HEK293 (cell line): Measurements from ENCODE around the gene GLMP.

ENCODE experiments used
- CTCF ChIA-PET: fragments of 350-600 bp; formaldehyde crosslinking; extraction: SDS; loops from one replicate; lab custom pipeline; 2021; ENCODE audit warnings: antibody characterized with exemption; lab: Yijun Ruan, JAX
- POLR2A ChIA-PET: fragments of 300-600 bp; formaldehyde crosslinking; extraction: SDS; loops from one replicate; lab custom pipeline; 2020; ENCODE audit warnings: antibody characterized with exemption, inconsistent platforms; lab: Yijun Ruan, JAX
- H3K27ac ChIP-seq: fragments of 200-500 bp; sonication (Bioruptor generic); 2 replicates; pipeline ENCODE4 v1.5.1; 2014; ENCODE audit warnings: low read depth, low read length, control low read depth, inconsistent platforms; ENCODE audit errors: extremely low read depth
- H3K36me3 ChIP-seq, 2 experiments: fragments of 200-500 bp in 1 of 2; sonication (Bioruptor generic) in 1 of 2; 1 replicate in 1 of 2; 2 replicates in 1 of 2; pipeline ENCODE4 v1.5.1; 2014 to 2017; ENCODE audit warnings: inconsistent platforms in 2 of 2, low read length in 2 of 2; ENCODE audit not compliant: control insufficient read depth in 2 of 2, insufficient read depth in 1 of 2
- H3K4me1 ChIP-seq: fragments of 200-500 bp; sonication (Bioruptor generic); 2 replicates; pipeline ENCODE4 v1.5.1; 2014; ENCODE audit warnings: mild to moderate bottlenecking, low read length, inconsistent platforms; ENCODE audit not compliant: control insufficient read depth, insufficient read depth
- H3K4me3 ChIP-seq: 2 replicates; pipeline ENCODE4 v1.5.1; 2011; ENCODE audit warnings: low read depth, mild to moderate bottlenecking, control low read depth, low read length, moderate library complexity
- H3K9me3 ChIP-seq: fragments of 200-500 bp; sonication (Bioruptor generic); 2 replicates; pipeline ENCODE4 v1.5.1; 2014; ENCODE audit warnings: low read depth, low read length, inconsistent platforms; ENCODE audit not compliant: control insufficient read depth, insufficient read depth
- KLF1 ChIP-seq: fragments of 450-650 bp; formaldehyde crosslinking; IDR thresholded peaks from 2 replicates; pipeline ENCODE4 v1.5.1; 2016; ENCODE audit warnings: missing biosample characterization, missing genetic modification characterization
- TRIM28 ChIP-seq: IDR thresholded peaks from 2 replicates; pipeline ENCODE4 v1.6.1; 2011; ENCODE audit warnings: low read length, control low read depth, borderline replicate concordance
- ZEB2 ChIP-seq: fragments of 450-650 bp; formaldehyde crosslinking; IDR thresholded peaks from 2 replicates; pipeline ENCODE4 v1.5.1; 2016; ENCODE audit warnings: missing biosample characterization, missing genetic modification characterization
- ZNF121 ChIP-seq: fragments of 450-650 bp; formaldehyde crosslinking; IDR thresholded peaks from 2 replicates; pipeline ENCODE4 v1.5.1; 2016; ENCODE audit warnings: missing biosample characterization, missing genetic modification characterization
- ZNF140 ChIP-seq: fragments of 450-650 bp; formaldehyde crosslinking; IDR thresholded peaks from 2 replicates; pipeline ENCODE4 v1.5.1; 2016; ENCODE audit warnings: missing biosample characterization, missing genetic modification characterization
- ZNF175 ChIP-seq: fragments of 450-650 bp; formaldehyde crosslinking; IDR thresholded peaks from 2 replicates; pipeline ENCODE4 v1.5.1; 2016; ENCODE audit warnings: missing biosample characterization, missing genetic modification characterization
- ZNF266 ChIP-seq: fragments of 450-650 bp; formaldehyde crosslinking; IDR thresholded peaks from 2 replicates; pipeline ENCODE4 v1.5.1; 2016; ENCODE audit warnings: missing biosample characterization, missing genetic modification characterization, low read depth
- ZNF391 ChIP-seq: fragments of 450-650 bp; formaldehyde crosslinking; IDR thresholded peaks from 2 replicates; pipeline ENCODE4 v1.5.1; 2016; ENCODE audit warnings: low read depth, missing biosample characterization, missing genetic modification characterization, borderline replicate concordance
- ZNF426 ChIP-seq: fragments of 450-650 bp; formaldehyde crosslinking; IDR thresholded peaks from 2 replicates; pipeline ENCODE4 v1.5.1; 2017; ENCODE audit warnings: missing biosample characterization, missing genetic modification characterization, mild to moderate bottlenecking, inconsistent platforms, moderate library complexity
- ZNF433 ChIP-seq: fragments of 450-650 bp; formaldehyde crosslinking; IDR thresholded peaks from 2 replicates; pipeline ENCODE4 v1.5.1; 2016; ENCODE audit warnings: missing biosample characterization, missing genetic modification characterization, low read depth
- ZNF501 ChIP-seq: fragments of 450-650 bp; formaldehyde crosslinking; IDR thresholded peaks from 2 replicates; pipeline ENCODE4 v1.5.1; 2016; ENCODE audit warnings: missing biosample characterization, missing genetic modification characterization
- ZNF530 ChIP-seq: fragments of 450-650 bp; formaldehyde crosslinking; IDR thresholded peaks from 2 replicates; pipeline ENCODE4 v1.5.1; 2016; ENCODE audit warnings: low read depth, missing biosample characterization, missing genetic modification characterization
- ZNF548 ChIP-seq: fragments of 450-650 bp; formaldehyde crosslinking; IDR thresholded peaks from 2 replicates; pipeline ENCODE4 v1.5.1; 2016; ENCODE audit warnings: missing biosample characterization, missing genetic modification characterization
- ZNF558 ChIP-seq: fragments of 450-650 bp; formaldehyde crosslinking; IDR thresholded peaks from 2 replicates; pipeline ENCODE4 v1.5.1; 2016; ENCODE audit warnings: missing biosample characterization, missing genetic modification characterization
- ZNF624 ChIP-seq: fragments of 450-650 bp; formaldehyde crosslinking; IDR thresholded peaks from 2 replicates; pipeline ENCODE4 v1.5.1; 2017; ENCODE audit warnings: missing biosample characterization, missing genetic modification characterization
- TF ChIP-seq, protein P1 (sequence below): fragments of 450-650 bp; formaldehyde crosslinking; IDR thresholded peaks from 2 replicates; pipeline ENCODE4 v1.5.1; 2017; ENCODE audit warnings: missing biosample characterization, missing genetic modification characterization
- TF ChIP-seq, protein P2 (sequence below): fragments of 450-650 bp; formaldehyde crosslinking; IDR thresholded peaks from 2 replicates; pipeline ENCODE4 v1.5.1; 2016; ENCODE audit warnings: missing biosample characterization, missing genetic modification characterization
- TF ChIP-seq, protein P3 (sequence below): fragments of 450-650 bp; formaldehyde crosslinking; optimal IDR thresholded peaks from 2 replicates; pipeline ENCODE3; 2016; ENCODE audit warnings: missing biosample characterization, mild to moderate bottlenecking, missing genetic modification characterization
- TF ChIP-seq, protein P4 (sequence below): fragments of 450-650 bp; formaldehyde crosslinking; IDR thresholded peaks from 2 replicates; pipeline ENCODE4 v1.5.1; 2017; ENCODE audit warnings: missing biosample characterization, missing genetic modification characterization

The GLMP gene

DNA sequence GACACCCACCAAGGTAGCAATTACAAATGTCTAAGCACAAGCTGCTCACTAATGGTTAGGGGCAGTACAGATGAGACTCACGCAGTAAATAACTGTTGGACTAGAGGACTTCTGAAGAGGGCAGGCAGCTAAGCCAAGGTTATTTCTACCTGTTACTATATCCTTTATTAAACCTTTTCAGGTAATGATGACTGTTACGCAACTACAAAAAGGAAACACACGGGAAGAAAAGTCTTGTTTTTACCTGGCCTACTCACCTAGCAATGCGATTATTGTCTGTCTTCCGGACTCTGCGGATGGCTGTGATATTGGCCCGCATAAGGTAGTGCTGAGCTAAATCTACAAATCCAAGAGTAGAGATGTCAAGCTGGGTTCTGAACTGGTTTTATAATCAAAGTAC is 21.4 kb upstream of the GLMP start:
- Histone ChIP-seq H3K27ac (no peak overlapping the region), H3K4me3 (no peak overlapping the region), H3K9me3 (no peaks in the 10 kb centered on the region), H3K4me1 (no peaks in the 10 kb centered on the region)
- CTCF ChIA-PET, result no interaction called here
- POLR2A ChIA-PET, result interaction anchor here (0.7 to 1.2 kb wide), 2 partner anchors 21 to 195 kb away, joined by 3 read pairs; partner anchors contain the start of genes CCT3 and TSACC
- TF ChIP-seq ZNF624 (tag by site-specific recombination) (no peak), KLF1 (tag by site-specific recombination) (no peak), ZEB2 (tag by site-specific recombination) (no peak), ZNF426 (tag by site-specific recombination) (no peak), ZNF140 (no peak)
- TF ChIP-seq, protein P1, sequence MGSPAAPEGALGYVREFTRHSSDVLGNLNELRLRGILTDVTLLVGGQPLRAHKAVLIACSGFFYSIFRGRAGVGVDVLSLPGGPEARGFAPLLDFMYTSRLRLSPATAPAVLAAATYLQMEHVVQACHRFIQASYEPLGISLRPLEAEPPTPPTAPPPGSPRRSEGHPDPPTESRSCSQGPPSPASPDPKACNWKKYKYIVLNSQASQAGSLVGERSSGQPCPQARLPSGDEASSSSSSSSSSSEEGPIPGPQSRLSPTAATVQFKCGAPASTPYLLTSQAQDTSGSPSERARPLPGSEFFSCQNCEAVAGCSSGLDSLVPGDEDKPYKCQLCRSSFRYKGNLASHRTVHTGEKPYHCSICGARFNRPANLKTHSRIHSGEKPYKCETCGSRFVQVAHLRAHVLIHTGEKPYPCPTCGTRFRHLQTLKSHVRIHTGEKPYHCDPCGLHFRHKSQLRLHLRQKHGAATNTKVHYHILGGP (tag by site-specific recombination), result no peak
- TF ChIP-seq, protein P2, sequence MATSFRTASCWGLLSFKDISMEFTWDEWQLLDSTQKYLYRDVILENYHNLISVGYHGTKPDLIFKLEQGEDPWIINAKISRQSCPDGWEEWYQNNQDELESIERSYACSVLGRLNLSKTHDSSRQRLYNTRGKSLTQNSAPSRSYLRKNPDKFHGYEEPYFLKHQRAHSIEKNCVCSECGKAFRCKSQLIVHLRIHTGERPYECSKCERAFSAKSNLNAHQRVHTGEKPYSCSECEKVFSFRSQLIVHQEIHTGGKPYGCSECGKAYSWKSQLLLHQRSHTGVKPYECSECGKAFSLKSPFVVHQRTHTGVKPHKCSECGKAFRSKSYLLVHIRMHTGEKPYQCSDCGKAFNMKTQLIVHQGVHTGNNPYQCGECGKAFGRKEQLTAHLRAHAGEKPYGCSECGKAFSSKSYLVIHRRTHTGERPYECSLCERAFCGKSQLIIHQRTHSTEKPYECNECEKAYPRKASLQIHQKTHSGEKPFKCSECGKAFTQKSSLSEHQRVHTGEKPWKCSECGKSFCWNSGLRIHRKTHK (tag by site-specific recombination), result no peak
- TF ChIP-seq, all 188 proteins: peak for 0
- peaks cover 94 to 100% of the 10 kb centered on the region in 2 experiments for H3K36me3 ChIP-seq

DNA sequence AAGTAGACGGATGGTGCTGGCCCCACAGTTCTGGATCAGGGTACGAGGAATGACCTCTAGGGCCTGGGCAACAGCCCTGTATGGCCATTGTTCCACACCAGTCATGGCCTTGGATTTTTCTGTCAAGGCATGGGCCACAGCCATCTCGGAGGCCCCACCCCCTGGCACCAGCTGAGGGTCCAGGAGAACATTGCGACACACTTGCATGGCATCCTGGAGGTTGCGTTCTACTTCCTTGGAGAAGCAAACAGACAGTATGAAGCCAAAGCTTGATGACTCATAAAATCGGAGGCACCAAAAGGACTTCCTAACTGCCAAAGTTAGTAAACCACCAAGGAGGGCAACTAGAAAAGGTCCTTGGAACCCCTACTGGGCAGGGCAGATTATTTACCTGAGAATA is 15.5 kb upstream of the GLMP start:
- Histone ChIP-seq H3K4me3 (no peak overlapping the region), H3K36me3 (peaks cover 88 to 98% of the 10 kb centered on the region in 2 experiments), H3K27ac (no peak overlapping the region; the same call in 1 of the 2 replicates), H3K9me3 (no peaks in the 10 kb centered on the region), H3K4me1 (no peaks in the 10 kb centered on the region)
- ChIA-PET CTCF (interaction anchor here (0.6 kb wide), 1 partner anchor 26 kb away, joined by 3 read pairs; no protein-coding TSS in a partner anchor), POLR2A (interaction anchor here (1.2 to 1.4 kb wide), 2 partner anchors 28 to 37 kb away, joined by 3 read pairs; no protein-coding TSS in a partner anchor)
- TF ChIP-seq ZNF175 (tag by site-specific recombination) (no peak), ZNF501 (tag by site-specific recombination) (no peak), ZNF530 (tag by site-specific recombination) (no peak), ZNF121 (tag by site-specific recombination) (no peak), TRIM28 (no peak), ZNF391 (no peak), ZNF558 (tag by site-specific recombination) (no peak), ZNF433 (no peak), ZNF266 (tag by site-specific recombination) (no peak), ZNF548 (tag by site-specific recombination) (no peak)
- TF ChIP-seq, protein P2 (tag by site-specific recombination), result no peak
- TF ChIP-seq, protein P3, sequence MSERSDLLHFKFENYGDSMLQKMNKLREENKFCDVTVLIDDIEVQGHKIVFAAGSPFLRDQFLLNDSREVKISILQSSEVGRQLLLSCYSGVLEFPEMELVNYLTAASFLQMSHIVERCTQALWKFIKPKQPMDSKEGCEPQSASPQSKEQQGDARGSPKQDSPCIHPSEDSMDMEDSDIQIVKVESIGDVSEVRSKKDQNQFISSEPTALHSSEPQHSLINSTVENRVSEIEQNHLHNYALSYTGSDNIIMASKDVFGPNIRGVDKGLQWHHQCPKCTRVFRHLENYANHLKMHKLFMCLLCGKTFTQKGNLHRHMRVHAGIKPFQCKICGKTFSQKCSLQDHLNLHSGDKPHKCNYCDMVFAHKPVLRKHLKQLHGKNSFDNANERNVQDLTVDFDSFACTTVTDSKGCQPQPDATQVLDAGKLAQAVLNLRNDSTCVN (tag by site-specific recombination), result no peak
- TF ChIP-seq, protein P4, sequence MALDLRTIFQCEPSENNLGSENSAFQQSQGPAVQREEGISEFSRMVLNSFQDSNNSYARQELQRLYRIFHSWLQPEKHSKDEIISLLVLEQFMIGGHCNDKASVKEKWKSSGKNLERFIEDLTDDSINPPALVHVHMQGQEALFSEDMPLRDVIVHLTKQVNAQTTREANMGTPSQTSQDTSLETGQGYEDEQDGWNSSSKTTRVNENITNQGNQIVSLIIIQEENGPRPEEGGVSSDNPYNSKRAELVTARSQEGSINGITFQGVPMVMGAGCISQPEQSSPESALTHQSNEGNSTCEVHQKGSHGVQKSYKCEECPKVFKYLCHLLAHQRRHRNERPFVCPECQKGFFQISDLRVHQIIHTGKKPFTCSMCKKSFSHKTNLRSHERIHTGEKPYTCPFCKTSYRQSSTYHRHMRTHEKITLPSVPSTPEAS (tag by site-specific recombination), result no peak
